ENCODE results near the gene ABCC4. TPM values are rescaled to one million over a fixed set of nuclear protein-coding genes. Genes with fewer than 3 reads are reported as not detected.

Gene ABCC4
- total RNA-seq, 5 donors from 2014 or later (not counting 1 experiment from before 2014, with no cell fraction given): 8.9 to 12.5 (median 9.5) TPM

- WGBS (ENCODE audit: insufficient coverage): 97% methylated on average over 5 of the region's 8 CpGs
- Mint-ChIP-seq H3K4me1 (no peaks in the 10 kb centered on the region), H3K9me3 (no peaks in the 10 kb centered on the region), H3K27ac (no peak overlapping the region), H3K4me3 (no peak overlapping the region), H3K27me3 (peaks cover 31 to 39% of the 10 kb centered on the region in 2 donors), H3K36me3 (no peaks in the 10 kb centered on the region)
- CTCF ChIA-PET: no interaction called here
- POLR2A ChIA-PET: no interaction called here
- DNase-seq (no peak), ATAC-seq (replicated peaks in 1 of 4) (no peak)
- Histone ChIP-seq H3K27ac (ENCODE audit: low read length) (no peak overlapping the region), H3K4me3 (ENCODE audit: control insufficient read depth in 1 of 2, extremely low read depth in 1 of 2, low read length in 1 of 2) (no peak overlapping the region), H3K27me3 (replicated peaks in 1 of 2; ENCODE audit: control insufficient read depth in 2 of 2, extremely low read depth in 1 of 2, insufficient read depth in 2 of 2, low read length in 1 of 2) (peaks cover 0 to 16% of the 10 kb centered on the region in 2 experiments), H3K36me3 (ENCODE audit: control insufficient read depth in 2 of 2, extremely low read depth in 1 of 2, insufficient read depth in 1 of 2, low read length in 1 of 2) (no peaks in the 10 kb centered on the region), H3K4me1 (ENCODE audit: control insufficient read depth in 1 of 2, extremely low read depth in 1 of 2, insufficient read depth in 2 of 2, low read length in 2 of 2) (no peaks in the 10 kb centered on the region), H3K9me3 (no peaks in the 10 kb centered on the region)
Observed at GRCh38 chr13:95002126-95002525, 299.1 kb downstream of the ABCC4 start.

GRCh38 chr13:94999871-95000270, 301.4 kb downstream of the ABCC4 start:
- H3K27ac ChIP-seq (ENCODE audit: low read length): no peak overlapping the region
- ATAC-seq (replicated peaks in 1 of 4) (no peak), DNase-seq (no peak)
- Mint-ChIP-seq H3K27ac (no peak overlapping the region), H3K27me3 (peaks cover 42 to 46% of the 10 kb centered on the region in 2 donors), H3K36me3 (no peaks in the 10 kb centered on the region), H3K9me3 (no peaks in the 10 kb centered on the region), H3K4me1 (no peaks in the 10 kb centered on the region), H3K4me3 (no peak overlapping the region)
- no peak overlapping the region for H3K4me3 ChIP-seq (ENCODE audit: control insufficient read depth in 1 of 2, extremely low read depth in 1 of 2, low read length in 1 of 2)
- peaks cover 0 to 16% of the 10 kb centered on the region in 2 experiments for H3K27me3 ChIP-seq (replicated peaks in 1 of 2; ENCODE audit: control insufficient read depth in 2 of 2, extremely low read depth in 1 of 2, insufficient read depth in 2 of 2, low read length in 1 of 2)
- H3K36me3 ChIP-seq (ENCODE audit: control insufficient read depth in 2 of 2, extremely low read depth in 1 of 2, insufficient read depth in 1 of 2, low read length in 1 of 2): no peaks in the 10 kb centered on the region
- WGBS (ENCODE audit: insufficient coverage): no CpG with 5 or more reads among the region's 2 CpGs
- no peaks in the 10 kb centered on the region for H3K9me3 ChIP-seq
- H3K4me1 ChIP-seq (ENCODE audit: control insufficient read depth in 1 of 2, extremely low read depth in 1 of 2, insufficient read depth in 2 of 2, low read length in 2 of 2): no peaks in the 10 kb centered on the region
- CTCF ChIA-PET: no interaction called here
- POLR2A ChIA-PET: no interaction called here

- Histone ChIP-seq H3K4me3 (ENCODE audit: control insufficient read depth in 1 of 2, extremely low read depth in 1 of 2, low read length in 1 of 2) (no peak overlapping the region), H3K9me3 (no peaks in the 10 kb centered on the region), H3K4me1 (ENCODE audit: control insufficient read depth in 1 of 2, extremely low read depth in 1 of 2, insufficient read depth in 2 of 2, low read length in 2 of 2) (no peaks in the 10 kb centered on the region), H3K27me3 (replicated peaks in 1 of 2; ENCODE audit: control insufficient read depth in 2 of 2, extremely low read depth in 1 of 2, insufficient read depth in 2 of 2, low read length in 1 of 2) (peaks cover 0 to 3% of the 10 kb centered on the region in 2 experiments), H3K36me3 (ENCODE audit: control insufficient read depth in 2 of 2, extremely low read depth in 1 of 2, insufficient read depth in 1 of 2, low read length in 1 of 2) (no peaks in the 10 kb centered on the region), H3K27ac (ENCODE audit: low read length) (no peak overlapping the region)
- POLR2A ChIA-PET: no interaction called here
- ATAC-seq (replicated peaks in 1 of 4) (no peak), DNase-seq (no peak)
- Mint-ChIP-seq H3K4me3 (no peak overlapping the region), H3K36me3 (no peaks in the 10 kb centered on the region), H3K9me3 (no peaks in the 10 kb centered on the region), H3K27ac (no peak overlapping the region), H3K27me3 (peaks cover 35 to 38% of the 10 kb centered on the region in 2 donors), H3K4me1 (no peaks in the 10 kb centered on the region)
- CTCF ChIA-PET: no interaction called here
Observed at GRCh38 chr13:94997126-94997525, 304.1 kb downstream of the ABCC4 start.

GRCh38 chr13:94996445-94996844, 304.8 kb downstream of the ABCC4 start:
- POLR2A ChIA-PET: no interaction called here
- WGBS (ENCODE audit: insufficient coverage): no CpG with 5 or more reads among the region's 1 CpG
- no peak overlapping the region for H3K4me3 Mint-ChIP-seq
- no peaks in the 10 kb centered on the region for H3K27me3 ChIP-seq (replicated peaks in 1 of 2; ENCODE audit: control insufficient read depth in 2 of 2, extremely low read depth in 1 of 2, insufficient read depth in 2 of 2, low read length in 1 of 2)
- H3K9me3 ChIP-seq: no peaks in the 10 kb centered on the region
- ATAC-seq (replicated peaks in 1 of 4): no peak
- no peaks in the 10 kb centered on the region for H3K4me1 ChIP-seq (ENCODE audit: control insufficient read depth in 1 of 2, extremely low read depth in 1 of 2, insufficient read depth in 2 of 2, low read length in 2 of 2)
- H3K9me3 Mint-ChIP-seq: no peaks in the 10 kb centered on the region
- no peak overlapping the region for H3K27ac ChIP-seq (ENCODE audit: low read length)
- no peaks in the 10 kb centered on the region for H3K36me3 Mint-ChIP-seq
- H3K36me3 ChIP-seq (ENCODE audit: control insufficient read depth in 2 of 2, extremely low read depth in 1 of 2, insufficient read depth in 1 of 2, low read length in 1 of 2): no peaks in the 10 kb centered on the region
- CTCF ChIA-PET: no interaction called here
- H3K4me1 Mint-ChIP-seq: no peaks in the 10 kb centered on the region
- H3K27me3 Mint-ChIP-seq: peaks cover 30 to 33% of the 10 kb centered on the region in 2 donors
- no peak overlapping the region for H3K4me3 ChIP-seq (ENCODE audit: control insufficient read depth in 1 of 2, extremely low read depth in 1 of 2, low read length in 1 of 2)
- DNase-seq: no peak
- no peak overlapping the region for H3K27ac Mint-ChIP-seq

- Mint-ChIP-seq H3K9me3 (no peaks in the 10 kb centered on the region), H3K27me3 (peaks cover 23 to 36% of the 10 kb centered on the region in 2 donors), H3K4me3 (no peak overlapping the region), H3K36me3 (no peaks in the 10 kb centered on the region), H3K4me1 (no peaks in the 10 kb centered on the region), H3K27ac (no peak overlapping the region)
- no peaks in the 10 kb centered on the region for H3K36me3 ChIP-seq (ENCODE audit: control insufficient read depth in 2 of 2, extremely low read depth in 1 of 2, insufficient read depth in 1 of 2, low read length in 1 of 2)
- WGBS (ENCODE audit: insufficient coverage): no CpG with 5 or more reads among the region's 3 CpGs
- DNase-seq (no peak), ATAC-seq (replicated peaks in 1 of 4) (no peak)
- no peak overlapping the region for H3K4me3 ChIP-seq (ENCODE audit: control insufficient read depth in 1 of 2, extremely low read depth in 1 of 2, low read length in 1 of 2)
- ChIA-PET CTCF (no interaction called here), POLR2A (no interaction called here)
- no peaks in the 10 kb centered on the region for H3K4me1 ChIP-seq (ENCODE audit: control insufficient read depth in 1 of 2, extremely low read depth in 1 of 2, insufficient read depth in 2 of 2, low read length in 2 of 2)
- no peaks in the 10 kb centered on the region for H3K9me3 ChIP-seq
- no peaks in the 10 kb centered on the region for H3K27me3 ChIP-seq (replicated peaks in 1 of 2; ENCODE audit: control insufficient read depth in 2 of 2, extremely low read depth in 1 of 2, insufficient read depth in 2 of 2, low read length in 1 of 2)
- H3K27ac ChIP-seq (ENCODE audit: low read length): no peak overlapping the region
Observed at GRCh38 chr13:94994506-94994905, 306.7 kb downstream of the ABCC4 start.

GRCh38 chr13:94993616-94994015, 307.6 kb downstream of the ABCC4 start:
- ATAC-seq (replicated peaks in 1 of 4): no peak
- CTCF ChIA-PET: no interaction called here
- Mint-ChIP-seq H3K36me3 (no peaks in the 10 kb centered on the region), H3K4me3 (no peak overlapping the region), H3K27ac (no peak overlapping the region), H3K27me3 (peaks cover 25 to 36% of the 10 kb centered on the region in 2 donors), H3K9me3 (no peaks in the 10 kb centered on the region), H3K4me1 (no peaks in the 10 kb centered on the region)
- no peak for DNase-seq
- Histone ChIP-seq H3K27me3 (replicated peaks in 1 of 2; ENCODE audit: control insufficient read depth in 2 of 2, extremely low read depth in 1 of 2, insufficient read depth in 2 of 2, low read length in 1 of 2) (no peaks in the 10 kb centered on the region), H3K4me1 (ENCODE audit: control insufficient read depth in 1 of 2, extremely low read depth in 1 of 2, insufficient read depth in 2 of 2, low read length in 2 of 2) (no peaks in the 10 kb centered on the region), H3K9me3 (no peaks in the 10 kb centered on the region), H3K36me3 (ENCODE audit: control insufficient read depth in 2 of 2, extremely low read depth in 1 of 2, insufficient read depth in 1 of 2, low read length in 1 of 2) (no peaks in the 10 kb centered on the region), H3K27ac (ENCODE audit: low read length) (no peak overlapping the region), H3K4me3 (ENCODE audit: control insufficient read depth in 1 of 2, extremely low read depth in 1 of 2, low read length in 1 of 2) (no peak overlapping the region)
- no CpG with 5 or more reads among the region's 3 CpGs for WGBS (ENCODE audit: insufficient coverage)
- POLR2A ChIA-PET: no interaction called here

All from T-cell (primary cell).